ENCODE results near the gene ABL1.

Gene ABL1

GRCh38 chr9:130852801-130853200 is 17.7 kb downstream of the ABL1 start:
- DNase-seq, result no peak

GRCh38 chr9:130854092-130854491 is 19.0 kb downstream of the ABL1 start:
- no peak for DNase-seq

GRCh38 chr9:130854835-130855234 is 19.8 kb downstream of the ABL1 start:
- DNase-seq, result no peak

- no peak for DNase-seq
These were observed 21.4 kb downstream of the ABL1 start for GRCh38 chr9:130856474-130856873.

GRCh38 chr9:130857864-130858738 is 23.0 kb downstream of the ABL1 start:
- DNase-seq, result no peak

- DNase-seq, result no peak
These were observed 24.0 kb downstream of the ABL1 start for GRCh38 chr9:130858739-130859705.

GRCh38 chr9:130860458-130861316 is 25.6 kb downstream of the ABL1 start:
- DNase-seq, result no peak

- DNase-seq, result no peak
These were observed 26.5 kb downstream of the ABL1 start for GRCh38 chr9:130861372-130862180.

GRCh38 chr9:130862217-130862616 is 27.2 kb downstream of the ABL1 start:
- no peak for DNase-seq

GRCh38 chr9:130862747-130863146 is 27.7 kb downstream of the ABL1 start:
- no peak for DNase-seq

GRCh38 chr9:130864541-130864940 is 29.5 kb downstream of the ABL1 start:
- DNase-seq, result no peak

- no peak for DNase-seq
These were observed 30.9 kb downstream of the ABL1 start for GRCh38 chr9:130865921-130866320.

- DNase-seq, result peak; percentile 88 to 91
These were observed 31.5 kb downstream of the ABL1 start for GRCh38 chr9:130866474-130866965.

- no peak for DNase-seq
These were observed 32.5 kb downstream of the ABL1 start for GRCh38 chr9:130867556-130867955.

GRCh38 chr9:130868230-130868629 is 33.2 kb downstream of the ABL1 start:
- DNase-seq, result no peak

GRCh38 chr9:130869250-130869649 is 34.2 kb downstream of the ABL1 start:
- no peak for DNase-seq

- DNase-seq, result no peak
These were observed 35.7 kb downstream of the ABL1 start for GRCh38 chr9:130870491-130871381.

- DNase-seq, result no peak
These were observed 36.5 kb downstream of the ABL1 start for GRCh38 chr9:130871395-130872062.

GRCh38 chr9:130872093-130872492 is 37.0 kb downstream of the ABL1 start:
- no peak for DNase-seq

- no peak for DNase-seq
These were observed 37.5 kb downstream of the ABL1 start for GRCh38 chr9:130872508-130872907.
